Astrocyte of the cerebellum (primary cell): Measurements from ENCODE around the gene ADGRF3.
"Not testable (repeated sequence)": the region's sequence is repeated elsewhere in the genome, so short reads cannot be mapped to it uniquely, and the experiment has no call there.

Experiments
- DNase-seq: peaks from one replicate; pipeline ENCODE4 v3.0.0-alpha.2; 2011; ENCODE audit warnings: low read depth
- H3K4me3 ChIP-seq: 2 replicates; pipeline ENCODE4 v1.5.1; 2011; ENCODE audit warnings: mild to moderate bottlenecking, low read depth, low read length, moderate library complexity
- in situ Hi-C: cut with HindIII; loops from 2 replicates; pipeline ENCODE4 v1.10.0; 2017; ENCODE audit warnings: low sequenced_read_pairs
- TF ChIP-seq, protein P1 (sequence below): IDR thresholded peaks from 2 replicates; pipeline ENCODE4 v1.5.1; 2012; ENCODE audit warnings: low read length, low read depth, moderate library complexity, mild to moderate bottlenecking; ENCODE audit errors: missing control alignments

ADGRF3 gene

GRCh38 chr2:26330114-26330549 is 16.5 kb downstream of the ADGRF3 start:
- in situ Hi-C loops: no loop called here
- H3K4me3 ChIP-seq: no peak overlapping the region
- TF ChIP-seq, protein P1, sequence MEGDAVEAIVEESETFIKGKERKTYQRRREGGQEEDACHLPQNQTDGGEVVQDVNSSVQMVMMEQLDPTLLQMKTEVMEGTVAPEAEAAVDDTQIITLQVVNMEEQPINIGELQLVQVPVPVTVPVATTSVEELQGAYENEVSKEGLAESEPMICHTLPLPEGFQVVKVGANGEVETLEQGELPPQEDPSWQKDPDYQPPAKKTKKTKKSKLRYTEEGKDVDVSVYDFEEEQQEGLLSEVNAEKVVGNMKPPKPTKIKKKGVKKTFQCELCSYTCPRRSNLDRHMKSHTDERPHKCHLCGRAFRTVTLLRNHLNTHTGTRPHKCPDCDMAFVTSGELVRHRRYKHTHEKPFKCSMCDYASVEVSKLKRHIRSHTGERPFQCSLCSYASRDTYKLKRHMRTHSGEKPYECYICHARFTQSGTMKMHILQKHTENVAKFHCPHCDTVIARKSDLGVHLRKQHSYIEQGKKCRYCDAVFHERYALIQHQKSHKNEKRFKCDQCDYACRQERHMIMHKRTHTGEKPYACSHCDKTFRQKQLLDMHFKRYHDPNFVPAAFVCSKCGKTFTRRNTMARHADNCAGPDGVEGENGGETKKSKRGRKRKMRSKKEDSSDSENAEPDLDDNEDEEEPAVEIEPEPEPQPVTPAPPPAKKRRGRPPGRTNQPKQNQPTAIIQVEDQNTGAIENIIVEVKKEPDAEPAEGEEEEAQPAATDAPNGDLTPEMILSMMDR: peak; percentile 94
- peak; percentile 57 for DNase-seq

DNA sequence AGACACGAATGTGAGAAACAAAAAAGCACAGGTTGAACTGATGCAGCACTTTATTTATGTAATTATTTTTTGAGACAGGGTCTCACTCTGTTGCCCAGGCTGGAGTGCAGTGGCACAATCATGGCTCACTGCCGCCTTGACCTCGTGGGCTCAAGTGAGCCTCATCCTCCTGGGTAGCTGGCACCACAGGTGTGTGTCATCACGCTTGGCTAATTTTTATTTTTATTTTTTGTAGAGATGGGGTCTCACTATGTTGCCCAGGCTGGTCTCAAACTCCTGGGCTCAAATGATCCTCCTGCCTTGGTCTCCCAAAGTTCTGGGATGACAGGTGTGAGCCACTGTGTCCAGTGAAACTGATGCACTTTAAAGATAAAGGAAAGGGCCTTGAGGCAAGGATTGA is 17.5 kb downstream of the ADGRF3 start:
- DNase-seq, H3K4me3 ChIP-seq, in situ Hi-C loops: not testable (repeated sequence)

GRCh38 chr2:26327291-26328272 is 19.0 kb downstream of the ADGRF3 start:
- no peak overlapping the region for H3K4me3 ChIP-seq
- no peak for DNase-seq
- TF ChIP-seq, protein P1: no peak
- in situ Hi-C loops: no loop called here

DNA sequence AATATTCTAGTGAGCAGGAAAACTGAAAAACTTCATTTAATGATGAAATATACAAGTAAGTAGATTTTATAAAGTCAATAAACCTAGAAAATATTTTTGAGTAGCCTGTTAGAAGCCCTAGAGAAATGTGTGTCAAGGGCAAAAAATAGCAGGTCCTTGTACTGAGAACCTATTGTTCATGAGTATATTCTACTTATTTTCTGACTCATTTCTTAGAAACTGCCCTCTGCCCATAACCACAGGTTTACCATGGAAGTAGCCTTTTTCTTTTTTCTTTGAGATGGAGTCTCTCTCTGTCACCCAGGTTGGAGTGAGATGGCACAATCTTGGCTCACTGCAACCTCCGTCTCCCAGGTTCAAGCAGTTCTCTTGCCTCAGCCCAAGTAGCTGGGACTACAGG is 20.1 kb downstream of the ADGRF3 start:
- TF ChIP-seq, protein P1: no peak
- H3K4me3 ChIP-seq: no peak overlapping the region
- no peak for DNase-seq
- in situ Hi-C loops: no loop called here

- TF ChIP-seq, protein P1: no peak
- in situ Hi-C loops: no loop called here
- DNase-seq: no peak
- no peak overlapping the region for H3K4me3 ChIP-seq
Measured at GRCh38 chr2:26325851-26326250, 20.7 kb downstream of the ADGRF3 start.

GRCh38 chr2:26324903-26325302 is 21.7 kb downstream of the ADGRF3 start:
- TF ChIP-seq, protein P1: no peak
- in situ Hi-C loops: no loop called here
- no peak overlapping the region for H3K4me3 ChIP-seq
- DNase-seq: no peak

GRCh38 chr2:26324479-26324878 is 22.1 kb downstream of the ADGRF3 start:
- H3K4me3 ChIP-seq, in situ Hi-C loops, DNase-seq: not testable (repeated sequence)
